Medulla oblongata (tissue), 1 donor: ENCODE data around the gene GAL3ST2.

ENCODE experiments used
- DNase-seq: peaks from one replicate; pipeline ENCODE4 v3.0.0-alpha.2; 2015; ENCODE audit errors: extremely low spot score

Gene GAL3ST2

GRCh38 chr2:241844831-241845578, 68.4 kb downstream of the GAL3ST2 start:
- no peak for DNase-seq

GRCh38 chr2:241846406-241846805, 69.8 kb downstream of the GAL3ST2 start:
- DNase-seq: no peak

- no peak for DNase-seq
Observed at GRCh38 chr2:241848761-241849615, 72.4 kb downstream of the GAL3ST2 start.

DNA sequence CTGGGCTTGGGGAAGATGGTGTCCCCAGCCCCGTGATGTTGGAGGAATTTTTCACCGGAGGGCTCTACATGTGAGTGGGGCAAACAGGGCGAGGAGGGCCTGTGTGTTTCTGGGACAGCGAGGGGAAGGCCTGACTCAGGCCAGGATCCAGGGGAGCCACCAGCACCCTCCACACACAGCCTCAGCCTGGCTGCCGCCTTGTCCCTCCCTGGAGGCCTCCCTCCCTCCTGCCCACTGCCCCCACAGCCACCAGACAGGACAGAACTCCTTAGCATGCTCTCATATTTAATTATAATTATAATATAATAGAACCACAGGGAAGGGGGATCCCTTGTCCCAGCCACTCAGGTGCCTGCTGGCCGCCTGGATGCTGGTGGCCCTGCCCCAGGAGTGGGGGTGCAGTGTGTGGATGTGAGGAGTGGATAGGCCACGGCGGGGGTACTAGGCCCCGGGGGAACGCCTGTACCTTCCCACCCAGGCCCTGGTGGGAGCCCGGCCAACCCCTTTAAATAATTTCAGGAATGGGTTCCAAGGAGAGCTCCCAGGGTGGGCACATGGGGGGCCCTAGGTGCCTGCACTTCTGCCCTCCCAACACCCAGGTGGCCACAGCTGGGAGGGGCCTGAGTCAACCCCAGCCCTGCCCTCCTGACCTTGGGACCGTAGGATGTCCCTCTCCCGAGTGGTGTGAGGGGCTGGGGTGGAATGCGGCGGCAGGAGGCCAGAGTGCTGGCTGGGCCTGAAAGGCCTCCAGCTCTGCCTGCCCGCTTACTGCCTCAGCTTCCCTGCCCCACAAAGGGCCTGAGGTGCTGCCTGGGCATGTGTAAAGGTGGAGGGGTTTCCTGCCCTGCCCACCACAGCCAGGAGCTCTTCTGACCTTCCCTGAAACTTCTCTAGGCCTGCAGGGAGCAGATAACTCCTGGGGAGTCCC, 73.3 kb downstream of the GAL3ST2 start:
- DNase-seq: no peak

GRCh38 chr2:241850544-241851324, 74.1 kb downstream of the GAL3ST2 start:
- no peak for DNase-seq

DNA sequence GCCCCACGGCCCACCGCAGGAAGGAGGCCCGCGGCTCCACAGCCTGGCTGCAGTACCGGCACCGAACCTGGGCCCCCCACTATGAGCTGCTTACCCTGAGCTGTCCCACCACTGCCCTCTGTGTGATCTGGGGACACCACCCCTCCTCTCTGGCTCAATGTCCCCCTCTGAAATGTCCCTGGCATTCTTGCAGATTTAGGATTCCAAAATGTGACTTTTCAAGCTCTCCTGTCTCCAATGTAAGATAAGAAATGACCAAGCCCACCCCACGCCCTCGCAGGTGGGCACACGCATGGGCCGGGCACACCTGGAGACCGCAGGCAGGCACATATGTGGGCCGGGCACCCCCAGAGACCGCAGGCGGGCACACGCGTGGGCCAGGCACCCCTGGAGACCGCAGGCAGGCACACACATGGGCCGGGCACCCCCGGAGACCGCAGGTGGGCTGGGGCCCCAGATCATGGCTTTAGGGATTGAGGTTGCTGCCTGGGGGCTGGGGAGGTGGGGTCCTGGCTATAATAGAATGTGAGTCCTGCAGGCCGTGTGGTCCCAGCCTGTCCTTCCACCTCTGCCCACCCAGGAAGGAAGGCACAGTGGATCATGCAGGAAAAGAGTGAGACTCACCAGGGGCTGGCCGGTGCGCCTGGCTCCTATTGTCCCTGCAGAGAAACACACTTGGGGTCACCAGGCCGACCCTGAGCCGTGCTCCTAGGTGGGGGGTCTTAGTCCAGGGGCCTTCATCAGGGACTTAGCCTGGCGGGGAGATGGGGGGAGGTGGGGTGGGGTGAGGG, 74.9 kb downstream of the GAL3ST2 start:
- DNase-seq: no peak

GRCh38 chr2:241852116-241852980, 75.7 kb downstream of the GAL3ST2 start:
- no peak for DNase-seq

GRCh38 chr2:241852981-241853631, 76.5 kb downstream of the GAL3ST2 start:
- DNase-seq: no peak
